MM.1S (cell line): ENCODE data around the gene MATN1.

Experiments used
- EZH2 ChIP-seq: fragments of 300-600 bp; sonication (generic); optimal IDR thresholded peaks from 2 replicates; pipeline ENCODE3; 2017; ENCODE audit warnings: low read depth, mild to moderate bottlenecking, antibody characterized with exemption, low read length, mixed read lengths
- EZH2phosphoT487 ChIP-seq: fragments of 300-600 bp; sonication (generic); IDR thresholded peaks from 2 replicates; pipeline ENCODE4 v1.6.1; 2018; ENCODE audit warnings: antibody characterized with exemption, low read length
- TF ChIP-seq, protein P1 (sequence below): fragments of 300-600 bp; sonication (generic); IDR thresholded peaks from 2 replicates; pipeline ENCODE4 v1.5.1; 2016; ENCODE audit warnings: antibody characterized with exemption, low read length, mixed read lengths

DNA sequence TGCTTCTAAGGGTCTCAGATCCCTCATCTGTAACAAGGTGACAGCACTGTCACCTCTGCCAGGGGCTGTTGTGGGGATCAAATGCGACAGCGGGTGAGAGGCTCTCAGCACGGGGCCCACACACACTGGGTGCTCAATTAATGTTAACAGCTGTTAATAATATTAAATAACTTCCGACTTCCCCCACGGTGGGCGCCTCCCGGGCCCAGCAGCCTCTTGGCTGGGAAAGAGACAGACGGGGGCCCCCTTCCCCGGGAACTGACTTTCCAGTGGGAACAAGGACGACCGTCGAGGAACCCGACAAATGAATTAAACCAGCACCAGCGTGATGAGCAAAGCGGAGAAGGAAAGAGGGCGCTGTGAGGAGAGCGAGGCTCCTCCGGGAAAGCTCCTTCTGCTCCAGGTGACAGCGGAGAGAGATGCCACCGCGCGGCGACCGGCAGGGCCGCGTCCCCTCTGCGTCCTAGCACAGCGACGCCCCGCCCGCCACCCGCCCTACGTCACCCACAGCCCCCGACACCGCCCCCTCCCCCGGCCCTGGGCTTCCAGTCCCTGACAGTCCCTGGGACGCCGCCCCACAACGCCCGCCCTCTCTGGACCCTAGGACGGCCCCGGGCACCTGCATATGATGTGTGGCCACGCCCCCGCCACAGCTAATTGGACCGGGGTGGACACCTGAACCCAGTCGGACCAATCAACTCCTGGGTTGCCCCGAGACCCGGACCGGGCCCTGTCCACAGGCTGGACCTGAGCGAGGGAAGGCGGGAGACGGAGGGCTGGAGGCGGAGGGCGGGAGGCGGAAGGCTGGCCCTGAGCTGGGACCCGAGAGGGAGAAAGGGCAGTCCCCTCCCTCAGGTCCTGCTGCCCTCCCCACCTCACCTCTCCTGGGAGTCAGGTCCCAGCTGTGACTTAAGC is 38.2 kb downstream of the MATN1 start:
- TF ChIP-seq, protein P1, sequence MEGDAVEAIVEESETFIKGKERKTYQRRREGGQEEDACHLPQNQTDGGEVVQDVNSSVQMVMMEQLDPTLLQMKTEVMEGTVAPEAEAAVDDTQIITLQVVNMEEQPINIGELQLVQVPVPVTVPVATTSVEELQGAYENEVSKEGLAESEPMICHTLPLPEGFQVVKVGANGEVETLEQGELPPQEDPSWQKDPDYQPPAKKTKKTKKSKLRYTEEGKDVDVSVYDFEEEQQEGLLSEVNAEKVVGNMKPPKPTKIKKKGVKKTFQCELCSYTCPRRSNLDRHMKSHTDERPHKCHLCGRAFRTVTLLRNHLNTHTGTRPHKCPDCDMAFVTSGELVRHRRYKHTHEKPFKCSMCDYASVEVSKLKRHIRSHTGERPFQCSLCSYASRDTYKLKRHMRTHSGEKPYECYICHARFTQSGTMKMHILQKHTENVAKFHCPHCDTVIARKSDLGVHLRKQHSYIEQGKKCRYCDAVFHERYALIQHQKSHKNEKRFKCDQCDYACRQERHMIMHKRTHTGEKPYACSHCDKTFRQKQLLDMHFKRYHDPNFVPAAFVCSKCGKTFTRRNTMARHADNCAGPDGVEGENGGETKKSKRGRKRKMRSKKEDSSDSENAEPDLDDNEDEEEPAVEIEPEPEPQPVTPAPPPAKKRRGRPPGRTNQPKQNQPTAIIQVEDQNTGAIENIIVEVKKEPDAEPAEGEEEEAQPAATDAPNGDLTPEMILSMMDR, result no peak
- TF ChIP-seq EZH2phosphoT487 (no peak), EZH2 (no peak)
